Measurements from ENCODE around the gene SORT1.

The SORT1 gene

DNA sequence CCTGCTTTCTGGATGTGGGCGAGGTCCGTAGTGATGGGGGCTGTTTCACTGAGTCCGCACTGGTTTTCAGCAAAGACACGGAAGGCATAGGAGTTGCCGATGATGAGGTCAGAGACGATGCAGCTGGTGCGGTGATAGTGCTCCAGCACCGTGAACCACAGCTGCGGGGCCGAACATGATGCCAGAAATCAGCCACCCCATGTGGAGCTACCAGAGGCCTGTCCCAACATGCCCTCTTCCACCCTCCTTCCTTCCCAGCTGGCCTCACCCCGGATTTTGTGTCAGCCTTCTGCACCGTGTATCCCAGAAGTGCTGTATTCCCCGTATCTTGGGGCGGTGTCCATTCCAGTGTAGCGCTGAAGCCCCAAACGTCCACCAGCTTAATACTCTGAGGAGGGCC, 100.9 kb downstream of the SORT1 start:
- TF ChIP-seq TOX (CRISPR knock-in tag; IDR thresholded peaks at IDR 0.05; ENCODE audit: borderline replicate concordance), result no peak
- TF ChIP-seq PPARA (CRISPR knock-in tag; IDR thresholded peaks at IDR 0.05; ENCODE audit: borderline replicate concordance), result no peak
- no peak for TF ChIP-seq GLIS3 (CRISPR knock-in tag; IDR thresholded peaks at IDR 0.05)
- no peak for TF ChIP-seq OSR1 (CRISPR knock-in tag; IDR thresholded peaks at IDR 0.05)
- TF ChIP-seq BACH2 (CRISPR knock-in tag; IDR thresholded peaks at IDR 0.05; ENCODE audit: borderline replicate concordance), result no peak
- no peak for TF ChIP-seq TSHZ2 (CRISPR knock-in tag; IDR thresholded peaks at IDR 0.05)
- TF ChIP-seq ZNF8 (CRISPR knock-in tag; IDR thresholded peaks at IDR 0.05), result no peak
- no peak for TF ChIP-seq TCF4 (CRISPR knock-in tag; IDR thresholded peaks at IDR 0.05; ENCODE audit: borderline replicate concordance)
- no peak for TF ChIP-seq ZFP30 (CRISPR knock-in tag; IDR thresholded peaks at IDR 0.05)
- TF ChIP-seq ZC3H10 (CRISPR knock-in tag; IDR thresholded peaks at IDR 0.05), result no peak
- TF ChIP-seq, protein P1, sequence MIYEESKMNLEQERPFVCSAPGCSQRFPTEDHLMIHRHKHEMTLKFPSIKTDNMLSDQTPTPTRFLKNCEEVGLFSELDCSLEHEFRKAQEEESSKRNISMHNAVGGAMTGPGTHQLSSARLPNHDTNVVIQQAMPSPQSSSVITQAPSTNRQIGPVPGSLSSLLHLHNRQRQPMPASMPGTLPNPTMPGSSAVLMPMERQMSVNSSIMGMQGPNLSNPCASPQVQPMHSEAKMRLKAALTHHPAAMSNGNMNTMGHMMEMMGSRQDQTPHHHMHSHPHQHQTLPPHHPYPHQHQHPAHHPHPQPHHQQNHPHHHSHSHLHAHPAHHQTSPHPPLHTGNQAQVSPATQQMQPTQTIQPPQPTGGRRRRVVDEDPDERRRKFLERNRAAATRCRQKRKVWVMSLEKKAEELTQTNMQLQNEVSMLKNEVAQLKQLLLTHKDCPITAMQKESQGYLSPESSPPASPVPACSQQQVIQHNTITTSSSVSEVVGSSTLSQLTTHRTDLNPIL (CRISPR knock-in tag; IDR thresholded peaks at IDR 0.05; ENCODE audit: low read depth), result no peak
- TF ChIP-seq ISL1 (CRISPR knock-in tag; IDR thresholded peaks at IDR 0.05), result no peak
- no peak for TF ChIP-seq RARB (CRISPR knock-in tag; IDR thresholded peaks at IDR 0.05)
- TF ChIP-seq, protein P2, sequence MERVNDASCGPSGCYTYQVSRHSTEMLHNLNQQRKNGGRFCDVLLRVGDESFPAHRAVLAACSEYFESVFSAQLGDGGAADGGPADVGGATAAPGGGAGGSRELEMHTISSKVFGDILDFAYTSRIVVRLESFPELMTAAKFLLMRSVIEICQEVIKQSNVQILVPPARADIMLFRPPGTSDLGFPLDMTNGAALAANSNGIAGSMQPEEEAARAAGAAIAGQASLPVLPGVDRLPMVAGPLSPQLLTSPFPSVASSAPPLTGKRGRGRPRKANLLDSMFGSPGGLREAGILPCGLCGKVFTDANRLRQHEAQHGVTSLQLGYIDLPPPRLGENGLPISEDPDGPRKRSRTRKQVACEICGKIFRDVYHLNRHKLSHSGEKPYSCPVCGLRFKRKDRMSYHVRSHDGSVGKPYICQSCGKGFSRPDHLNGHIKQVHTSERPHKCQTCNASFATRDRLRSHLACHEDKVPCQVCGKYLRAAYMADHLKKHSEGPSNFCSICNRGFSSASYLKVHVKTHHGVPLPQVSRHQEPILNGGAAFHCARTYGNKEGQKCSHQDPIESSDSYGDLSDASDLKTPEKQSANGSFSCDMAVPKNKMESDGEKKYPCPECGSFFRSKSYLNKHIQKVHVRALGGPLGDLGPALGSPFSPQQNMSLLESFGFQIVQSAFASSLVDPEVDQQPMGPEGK (CRISPR knock-in tag; IDR thresholded peaks at IDR 0.05; ENCODE audit: borderline replicate concordance), result no peak
- no peak for TF ChIP-seq ARNTL (CRISPR knock-in tag; IDR thresholded peaks at IDR 0.05; ENCODE audit: borderline replicate concordance, low read depth)
- ATAC-seq, result no peak

DNA sequence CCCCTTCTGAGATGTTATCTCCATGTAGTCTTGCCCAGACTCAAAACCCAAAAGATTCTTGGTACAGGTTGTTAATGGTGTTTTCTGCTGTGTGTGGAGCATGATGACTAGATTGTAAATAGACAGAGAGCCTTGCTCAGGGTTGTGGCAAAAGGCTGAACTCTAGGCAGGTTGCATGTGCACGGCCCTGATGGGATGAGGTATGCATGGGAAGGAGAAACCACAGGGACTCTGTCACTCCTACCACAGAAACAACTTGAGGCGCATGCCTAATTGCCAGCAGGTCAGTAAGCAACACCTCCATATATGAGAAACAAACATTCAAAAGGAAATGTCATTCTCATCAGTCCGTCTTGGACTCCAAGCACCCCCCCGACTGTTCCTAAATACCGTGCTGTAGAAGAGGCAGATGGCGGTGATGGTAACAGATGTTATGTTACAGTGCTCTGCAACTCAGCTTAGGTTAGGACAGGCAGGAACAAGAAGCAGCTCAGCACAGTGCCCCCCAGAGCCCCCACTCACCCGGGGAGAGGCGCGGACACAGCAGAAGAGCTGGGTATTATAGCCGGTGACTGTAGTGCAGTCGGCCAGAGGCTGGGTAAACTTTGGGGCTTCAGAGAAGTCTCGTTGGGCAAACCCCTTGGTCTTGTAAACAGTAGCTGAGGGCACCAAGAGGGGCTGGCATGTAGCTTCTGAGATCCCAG, 101.9 kb downstream of the SORT1 start:
- TF ChIP-seq, protein P2 (CRISPR knock-in tag; IDR thresholded peaks at IDR 0.05; ENCODE audit: borderline replicate concordance), result no peak
- TF ChIP-seq ZNF70 (CRISPR knock-in tag; IDR thresholded peaks at IDR 0.05) (no peak), TOX (CRISPR knock-in tag; IDR thresholded peaks at IDR 0.05; ENCODE audit: borderline replicate concordance) (no peak), ZFP30 (CRISPR knock-in tag; IDR thresholded peaks at IDR 0.05) (no peak), ESRRG (CRISPR knock-in tag; IDR thresholded peaks at IDR 0.05) (no peak), CSDC2 (CRISPR knock-in tag; IDR thresholded peaks at IDR 0.05) (no peak), ARNTL (CRISPR knock-in tag; IDR thresholded peaks at IDR 0.05; ENCODE audit: borderline replicate concordance, low read depth) (no peak), SNAI2 (CRISPR knock-in tag; IDR thresholded peaks at IDR 0.05) (no peak), GLIS3 (CRISPR knock-in tag; IDR thresholded peaks at IDR 0.05) (no peak)
- TF ChIP-seq, protein P3, sequence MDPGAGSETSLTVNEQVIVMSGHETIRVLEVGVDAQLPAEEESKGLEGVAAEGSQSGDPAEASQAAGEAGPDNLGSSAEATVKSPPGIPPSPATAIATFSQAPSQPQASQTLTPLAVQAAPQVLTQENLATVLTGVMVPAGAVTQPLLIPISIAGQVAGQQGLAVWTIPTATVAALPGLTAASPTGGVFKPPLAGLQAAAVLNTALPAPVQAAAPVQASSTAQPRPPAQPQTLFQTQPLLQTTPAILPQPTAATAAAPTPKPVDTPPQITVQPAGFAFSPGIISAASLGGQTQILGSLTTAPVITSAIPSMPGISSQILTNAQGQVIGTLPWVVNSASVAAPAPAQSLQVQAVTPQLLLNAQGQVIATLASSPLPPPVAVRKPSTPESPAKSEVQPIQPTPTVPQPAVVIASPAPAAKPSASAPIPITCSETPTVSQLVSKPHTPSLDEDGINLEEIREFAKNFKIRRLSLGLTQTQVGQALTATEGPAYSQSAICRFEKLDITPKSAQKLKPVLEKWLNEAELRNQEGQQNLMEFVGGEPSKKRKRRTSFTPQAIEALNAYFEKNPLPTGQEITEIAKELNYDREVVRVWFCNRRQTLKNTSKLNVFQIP (CRISPR knock-in tag; IDR thresholded peaks at IDR 0.05; ENCODE audit: borderline replicate concordance, low read depth), result no peak
- ATAC-seq, result no peak

- ATAC-seq, result no peak
- no peak for TF ChIP-seq ZNF8 (CRISPR knock-in tag; IDR thresholded peaks at IDR 0.05)
- TF ChIP-seq ISL1 (CRISPR knock-in tag; IDR thresholded peaks at IDR 0.05), result no peak
- no peak for TF ChIP-seq ZNF70 (CRISPR knock-in tag; IDR thresholded peaks at IDR 0.05)
- TF ChIP-seq, protein P3 (CRISPR knock-in tag; IDR thresholded peaks at IDR 0.05; ENCODE audit: borderline replicate concordance, low read depth), result no peak
- TF ChIP-seq, protein P4, sequence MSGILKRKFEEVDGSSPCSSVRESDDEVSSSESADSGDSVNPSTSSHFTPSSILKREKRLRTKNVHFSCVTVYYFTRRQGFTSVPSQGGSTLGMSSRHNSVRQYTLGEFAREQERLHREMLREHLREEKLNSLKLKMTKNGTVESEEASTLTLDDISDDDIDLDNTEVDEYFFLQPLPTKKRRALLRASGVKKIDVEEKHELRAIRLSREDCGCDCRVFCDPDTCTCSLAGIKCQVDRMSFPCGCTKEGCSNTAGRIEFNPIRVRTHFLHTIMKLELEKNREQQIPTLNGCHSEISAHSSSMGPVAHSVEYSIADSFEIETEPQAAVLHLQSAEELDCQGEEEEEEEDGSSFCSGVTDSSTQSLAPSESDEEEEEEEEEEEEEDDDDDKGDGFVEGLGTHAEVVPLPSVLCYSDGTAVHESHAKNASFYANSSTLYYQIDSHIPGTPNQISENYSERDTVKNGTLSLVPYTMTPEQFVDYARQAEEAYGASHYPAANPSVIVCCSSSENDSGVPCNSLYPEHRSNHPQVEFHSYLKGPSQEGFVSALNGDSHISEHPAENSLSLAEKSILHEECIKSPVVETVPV (CRISPR knock-in tag; IDR thresholded peaks at IDR 0.05), result no peak
- TF ChIP-seq RARB (CRISPR knock-in tag; IDR thresholded peaks at IDR 0.05), result no peak
- no peak for TF ChIP-seq SNAI2 (CRISPR knock-in tag; IDR thresholded peaks at IDR 0.05)
- TF ChIP-seq CSDC2 (CRISPR knock-in tag; IDR thresholded peaks at IDR 0.05), result no peak
- no peak for TF ChIP-seq ZC3H10 (CRISPR knock-in tag; IDR thresholded peaks at IDR 0.05)
- no peak for TF ChIP-seq ESRRG (CRISPR knock-in tag; IDR thresholded peaks at IDR 0.05)
- no peak for TF ChIP-seq OSR1 (CRISPR knock-in tag; IDR thresholded peaks at IDR 0.05)
- no peak for TF ChIP-seq TCF4 (CRISPR knock-in tag; IDR thresholded peaks at IDR 0.05; ENCODE audit: borderline replicate concordance)
- no peak for TF ChIP-seq ARNTL (CRISPR knock-in tag; IDR thresholded peaks at IDR 0.05; ENCODE audit: borderline replicate concordance, low read depth)
- no peak for TF ChIP-seq PPARA (CRISPR knock-in tag; IDR thresholded peaks at IDR 0.05; ENCODE audit: borderline replicate concordance)
Measured at GRCh38 chr1:109294481-109294880, 103.2 kb downstream of the SORT1 start.

Measured in SK-N-SH treated with all-trans-retinoic acid at 6 μM for 48 hours (cell line).